WTC11 (cell line): ENCODE measurements around the gene RNF135. TPM values are rescaled to one million over a fixed set of nuclear protein-coding genes. Genes with fewer than 3 reads are reported as not detected.

Source experiments
- ATAC-seq: fragments of 200-7000 bp; cut with Tn5 transposase; 2 replicates; pipeline ENCODE4 v1.10.0; 2021; ENCODE audit warnings: mild to moderate bottlenecking, moderate library complexity
- CTCF ChIA-PET: fragments of 300-600 bp; sonication (Branson Sonifier 250); formaldehyde crosslinking; loops from one replicate; lab custom pipeline; 2021; ENCODE audit warnings: antibody characterized with exemption; lab: Charles Lee
- POLR2A ChIA-PET: fragments of 350-600 bp; sonication (Branson Sonifier 250); formaldehyde crosslinking; loops from one replicate; lab custom pipeline; 2021; ENCODE audit warnings: antibody characterized with exemption; lab: Charles Lee
- DNase-seq: peaks from one replicate; pipeline ENCODE4 v3.0.0; 2021; ENCODE audit warnings: low spot score
- H3K27ac Mint-ChIP-seq: 2 replicates; pipeline ENCODE4 v1.8.0; 2021; ENCODE audit warnings: mixed read lengths
- H3K27me3 Mint-ChIP-seq: 2 replicates; pipeline ENCODE4 v1.8.0; 2021; ENCODE audit warnings: low read depth, mild to moderate bottlenecking, moderate library complexity, mixed read lengths
- H3K36me3 Mint-ChIP-seq: 2 replicates; pipeline ENCODE4 v1.8.0; 2021; ENCODE audit warnings: mixed read lengths
- H3K4me1 Mint-ChIP-seq: 2 replicates; pipeline ENCODE4 v1.8.0; 2022; ENCODE audit warnings: mixed read lengths
- H3K4me3 Mint-ChIP-seq: 2 replicates; pipeline ENCODE4 v1.8.0; 2021; ENCODE audit warnings: mild to moderate bottlenecking, moderate library complexity, mixed read lengths
- H3K9me3 Mint-ChIP-seq: 2 replicates; pipeline ENCODE4 v1.8.0; 2021; ENCODE audit warnings: mixed read lengths
- ARID4B ChIP-seq: sonication (generic); formaldehyde crosslinking; IDR thresholded peaks from 2 replicates; pipeline ENCODE4 v1.8.0; 2023; ENCODE audit warnings: missing genetic modification reagents, mild to moderate bottlenecking, borderline replicate concordance
- CBFB ChIP-seq: sonication (generic); formaldehyde crosslinking; IDR thresholded peaks from 2 replicates; pipeline ENCODE4 v1.8.1; 2022; ENCODE audit warnings: mild to moderate bottlenecking, low read depth, missing genetic modification reagents
- E2F5 ChIP-seq: sonication (generic); formaldehyde crosslinking; IDR thresholded peaks from 2 replicates; pipeline ENCODE4 v1.8.1; 2022; ENCODE audit warnings: mild to moderate bottlenecking, moderate library complexity, missing genetic modification reagents
- ELF4 ChIP-seq: sonication (generic); formaldehyde crosslinking; IDR thresholded peaks from 2 replicates; pipeline ENCODE4 v1.8.1; 2022; ENCODE audit warnings: low read depth, mild to moderate bottlenecking, moderate library complexity, missing genetic modification reagents
- FOXP1 ChIP-seq: sonication (generic); formaldehyde crosslinking; IDR thresholded peaks from 2 replicates; pipeline ENCODE4 v1.8.0; 2022; ENCODE audit warnings: missing genetic modification reagents, mild to moderate bottlenecking, moderate library complexity, borderline replicate concordance
- HMGXB4 ChIP-seq: sonication (generic); formaldehyde crosslinking; IDR thresholded peaks from 2 replicates; pipeline ENCODE4 v1.8.1; 2023; ENCODE audit warnings: mild to moderate bottlenecking, moderate library complexity, missing genetic modification reagents
- PRDM15 ChIP-seq: sonication (generic); formaldehyde crosslinking; IDR thresholded peaks from 2 replicates; pipeline ENCODE4 v1.8.0; 2022; ENCODE audit warnings: missing genetic modification reagents
- TP53 ChIP-seq: sonication (generic); formaldehyde crosslinking; IDR thresholded peaks from 2 replicates; pipeline ENCODE4 v1.8.1; 2023; ENCODE audit warnings: mild to moderate bottlenecking, missing genetic modification reagents
- ZNF138 ChIP-seq: sonication (generic); formaldehyde crosslinking; conservative IDR thresholded peaks from 2 replicates; pipeline ENCODE4 v1.8.1; 2022; ENCODE audit warnings: mild to moderate bottlenecking, moderate library complexity, missing genetic modification reagents
- ZNF671 ChIP-seq: fragments of 250-450 bp; sonication (Bioruptor Pico); IDR thresholded peaks from 2 replicates; pipeline ENCODE4 v1.8.0; 2021; ENCODE audit warnings: mild to moderate bottlenecking
- total RNA-seq: library from RNA; stranded (reverse); gene quantifications from 3 replicates; pipeline ENCODE4 v1.2.3, GENCODE V29; 2021
- TF ChIP-seq, protein P1 (sequence below): sonication (generic); formaldehyde crosslinking; IDR thresholded peaks from 2 replicates; pipeline ENCODE4 v1.8.1; 2023; ENCODE audit warnings: mild to moderate bottlenecking, missing genetic modification reagents, moderate library complexity
- TF ChIP-seq, protein P2 (sequence below): sonication (generic); formaldehyde crosslinking; IDR thresholded peaks from 2 replicates; pipeline ENCODE4 v1.8.1; 2023; ENCODE audit warnings: mild to moderate bottlenecking, missing genetic modification reagents, moderate library complexity
- TF ChIP-seq, protein P3 (sequence below): fragments of 250-450 bp; sonication (Bioruptor Pico); IDR thresholded peaks from 2 replicates; pipeline ENCODE4 v2.1.2; 2022; ENCODE audit warnings: mild to moderate bottlenecking, moderate library complexity
- TF ChIP-seq, protein P4 (sequence below): fragments of 250-450 bp; sonication (Bioruptor Pico); IDR thresholded peaks from 2 replicates; pipeline ENCODE4 v1.9.0; 2021; ENCODE audit warnings: mild to moderate bottlenecking

Gene RNF135
- total RNA-seq, 1 experiment from 2014 or later: 10.3 TPM

DNA sequence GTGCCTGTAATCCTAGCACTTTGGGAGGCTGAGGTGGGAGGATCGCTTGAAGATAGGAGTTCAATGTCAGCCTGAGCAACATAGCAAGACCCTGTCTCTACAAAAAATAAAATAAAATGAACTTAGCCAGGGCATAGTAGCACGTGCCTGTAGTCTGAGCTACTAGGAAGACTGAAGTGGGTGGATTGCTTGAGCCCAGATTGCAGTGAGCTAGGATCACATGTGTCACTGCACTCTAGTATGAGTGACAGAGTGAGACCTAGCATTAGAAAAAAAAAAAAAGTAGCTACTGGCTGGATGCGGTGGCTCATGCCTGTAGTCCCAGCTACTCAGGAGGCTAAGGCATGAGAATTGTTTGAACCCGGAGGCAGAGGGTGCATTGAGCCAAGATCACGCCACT is 43.1 kb upstream of the RNF135 start:
- no peaks in the 10 kb centered on the region for H3K9me3 Mint-ChIP-seq
- no peaks in the 10 kb centered on the region for H3K36me3 Mint-ChIP-seq
- ATAC-seq (no peak), DNase-seq (no peak)
- no peak overlapping the region for H3K27ac Mint-ChIP-seq
- ChIA-PET CTCF (interaction anchor here (0.7 kb wide), 1 partner anchor 131 kb away, joined by 3 read pairs; no protein-coding TSS in a partner anchor), POLR2A (no interaction called here)
- H3K4me1 Mint-ChIP-seq: peaks cover 2% of the 10 kb centered on the region; the same call in 1 of the 2 replicates
- H3K27me3 Mint-ChIP-seq: peaks cover 36% of the 10 kb centered on the region
- no peak overlapping the region for H3K4me3 Mint-ChIP-seq
- TF ChIP-seq ARID4B (no peak), PRDM15 (CRISPR knock-in tag) (no peak), ZNF138 (no peak), HMGXB4 (CRISPR knock-in tag) (no peak), E2F5 (CRISPR knock-in tag) (no peak), TP53 (CRISPR knock-in tag) (no peak), ZNF671 (CRISPR knock-in tag) (no peak)
- TF ChIP-seq, protein P1, sequence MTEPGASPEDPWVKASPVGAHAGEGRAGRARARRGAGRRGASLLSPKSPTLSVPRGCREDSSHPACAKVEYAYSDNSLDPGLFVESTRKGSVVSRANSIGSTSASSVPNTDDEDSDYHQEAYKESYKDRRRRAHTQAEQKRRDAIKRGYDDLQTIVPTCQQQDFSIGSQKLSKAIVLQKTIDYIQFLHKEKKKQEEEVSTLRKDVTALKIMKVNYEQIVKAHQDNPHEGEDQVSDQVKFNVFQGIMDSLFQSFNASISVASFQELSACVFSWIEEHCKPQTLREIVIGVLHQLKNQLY (CRISPR knock-in tag): no peak
- TF ChIP-seq, protein P2, sequence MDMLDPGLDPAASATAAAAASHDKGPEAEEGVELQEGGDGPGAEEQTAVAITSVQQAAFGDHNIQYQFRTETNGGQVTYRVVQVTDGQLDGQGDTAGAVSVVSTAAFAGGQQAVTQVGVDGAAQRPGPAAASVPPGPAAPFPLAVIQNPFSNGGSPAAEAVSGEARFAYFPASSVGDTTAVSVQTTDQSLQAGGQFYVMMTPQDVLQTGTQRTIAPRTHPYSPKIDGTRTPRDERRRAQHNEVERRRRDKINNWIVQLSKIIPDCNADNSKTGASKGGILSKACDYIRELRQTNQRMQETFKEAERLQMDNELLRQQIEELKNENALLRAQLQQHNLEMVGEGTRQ (CRISPR knock-in tag): no peak

GRCh38 chr17:30928584-30928983 is 42.3 kb upstream of the RNF135 start:
- Mint-ChIP-seq H3K27ac (no peak overlapping the region), H3K4me1 (no peaks in the 10 kb centered on the region), H3K27me3 (peaks cover 28% of the 10 kb centered on the region), H3K9me3 (no peaks in the 10 kb centered on the region), H3K36me3 (no peaks in the 10 kb centered on the region), H3K4me3 (no peak overlapping the region)
- TF ChIP-seq CBFB (CRISPR knock-in tag) (no peak), PRDM15 (CRISPR knock-in tag) (no peak), FOXP1 (no peak), ELF4 (no peak)
- TF ChIP-seq, protein P3, sequence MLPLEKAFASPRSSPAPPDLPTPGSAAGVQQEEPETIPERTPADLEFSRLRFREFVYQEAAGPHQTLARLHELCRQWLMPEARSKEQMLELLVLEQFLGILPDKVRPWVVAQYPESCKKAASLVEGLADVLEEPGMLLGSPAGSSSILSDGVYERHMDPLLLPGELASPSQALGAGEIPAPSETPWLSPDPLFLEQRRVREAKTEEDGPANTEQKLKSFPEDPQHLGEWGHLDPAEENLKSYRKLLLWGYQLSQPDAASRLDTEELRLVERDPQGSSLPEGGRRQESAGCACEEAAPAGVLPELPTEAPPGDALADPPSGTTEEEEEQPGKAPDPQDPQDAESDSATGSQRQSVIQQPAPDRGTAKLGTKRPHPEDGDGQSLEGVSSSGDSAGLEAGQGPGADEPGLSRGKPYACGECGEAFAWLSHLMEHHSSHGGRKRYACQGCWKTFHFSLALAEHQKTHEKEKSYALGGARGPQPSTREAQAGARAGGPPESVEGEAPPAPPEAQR (CRISPR knock-in tag): no peak
- TF ChIP-seq, protein P4, sequence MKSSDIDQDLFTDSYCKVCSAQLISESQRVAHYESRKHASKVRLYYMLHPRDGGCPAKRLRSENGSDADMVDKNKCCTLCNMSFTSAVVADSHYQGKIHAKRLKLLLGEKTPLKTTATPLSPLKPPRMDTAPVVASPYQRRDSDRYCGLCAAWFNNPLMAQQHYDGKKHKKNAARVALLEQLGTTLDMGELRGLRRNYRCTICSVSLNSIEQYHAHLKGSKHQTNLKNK (CRISPR knock-in tag): no peak
- DNase-seq (no peak), ATAC-seq (no peak)
- ChIA-PET CTCF (interaction anchor here (0.7 kb wide), 1 partner anchor 131 kb away, joined by 3 read pairs; no protein-coding TSS in a partner anchor), POLR2A (interaction anchor here (1.0 kb wide), 1 partner anchor 42 kb away, joined by 3 read pairs; the partner anchor contains the start of gene RNF135)
